CD4-positive, alpha-beta memory T cell (primary cell): ENCODE results near the gene C3orf18. TPM values are rescaled to one million over a fixed set of nuclear protein-coding genes. Genes with fewer than 3 reads are reported as not detected.

Experiments used
- CTCF ChIA-PET: fragments of 350-600 bp; sonication (Branson Sonifier 250); formaldehyde crosslinking; loops from one replicate; lab custom pipeline; 2021; ENCODE audit warnings: inconsistent platforms; ENCODE audit not compliant: partially characterized antibody; lab: Charles Lee
- POLR2A ChIA-PET: fragments of 350-600 bp; sonication (Branson Sonifier 250); formaldehyde crosslinking; loops from one replicate; lab custom pipeline; 2021; ENCODE audit not compliant: partially characterized antibody; lab: Charles Lee
- DNase-seq, 5 donors: peaks; one replicate each; pipeline versions ENCODE4 v3.0.0 to v3.0.0-alpha.2; 2020 to 2022; ENCODE audit warnings: mixed read lengths in 1 of 5
- H3K27ac ChIP-seq: one replicate; pipeline ENCODE4 v1.7.0; 2013; ENCODE audit warnings: low read depth, low read length
- H3K27me3 ChIP-seq: 2 replicates; pipeline ENCODE4 v1.7.0; 2013; ENCODE audit warnings: mild to moderate bottlenecking, low read length, moderate library complexity; ENCODE audit not compliant: insufficient read depth
- H3K36me3 ChIP-seq: 2 replicates; pipeline ENCODE4 v1.7.0; 2013; ENCODE audit warnings: mild to moderate bottlenecking, low read length, moderate library complexity; ENCODE audit not compliant: insufficient read depth
- H3K4me1 ChIP-seq: 2 replicates; pipeline ENCODE4 v1.7.0; 2013; ENCODE audit warnings: mild to moderate bottlenecking, low read length, moderate library complexity; ENCODE audit not compliant: insufficient read depth
- H3K4me3 ChIP-seq, 2 donors: one replicate each; pipeline ENCODE4 v1.7.0; 2013; ENCODE audit warnings: low read length in 2 of 2, mild to moderate bottlenecking in 1 of 2
- H3K9me3 ChIP-seq, 2 donors: one replicate each; pipeline ENCODE4 v1.7.0; 2013; ENCODE audit warnings: low read length in 2 of 2, control low read depth in 1 of 2; ENCODE audit not compliant: control insufficient read depth in 1 of 2
- H3K27ac Mint-ChIP-seq, 7 donors: one replicate each; pipeline ENCODE4 v1.8.0; 2020 to 2021; ENCODE audit warnings: mixed read lengths in 7 of 7, mild to moderate bottlenecking in 6 of 7, inconsistent platforms in 3 of 7, moderate library complexity in 3 of 7
- H3K27me3 Mint-ChIP-seq, 2 donors: one replicate each; pipeline ENCODE4 v1.8.0; 2020 to 2021; ENCODE audit warnings: mixed read lengths in 2 of 2
- H3K36me3 Mint-ChIP-seq, 2 donors: one replicate each; pipeline ENCODE4 v1.8.0; 2020 to 2021; ENCODE audit warnings: mixed read lengths in 2 of 2, inconsistent platforms in 1 of 2, mild to moderate bottlenecking in 1 of 2
- H3K4me1 Mint-ChIP-seq, 4 donors: one replicate each; pipeline ENCODE4 v1.8.0; 2020 to 2021; ENCODE audit warnings: mixed read lengths in 4 of 4, mild to moderate bottlenecking in 1 of 4
- H3K4me3 Mint-ChIP-seq, 8 donors: one replicate each; pipeline ENCODE4 v1.8.0; 2020 to 2021; ENCODE audit warnings: mixed read lengths in 8 of 8, mild to moderate bottlenecking in 7 of 8, moderate library complexity in 6 of 8, inconsistent platforms in 3 of 8
- H3K9me3 Mint-ChIP-seq, 8 donors: one replicate each; pipeline ENCODE4 v1.8.0; 2020 to 2021; ENCODE audit warnings: mixed read lengths in 8 of 8, mild to moderate bottlenecking in 5 of 8, inconsistent platforms in 3 of 8, moderate library complexity in 1 of 8
- intact Hi-C: fragments of 100-400 bp; cut with micrococcal nuclease; formaldehyde crosslinking; loops from one replicate; pipeline ENCODE4 v1.15.1; 2023
- polyA plus RNA-seq, 2 donors: library from polyadenylated mRNA; unstranded; fragments of 300-500 nt; fragmentation: Illumina TruSeq; gene quantifications; one replicate each; pipeline ENCODE4 v1.2.3, GENCODE V29; 2021
- total RNA-seq, 2 experiments: library from RNA; stranded (reverse); gene quantifications; one replicate each; pipeline ENCODE4 v1.2.3, GENCODE V29; 2021

The C3orf18 gene
- total and polyA plus RNA-seq, 4 experiments from 2014 or later: 14.2 to 22.3 (median 15.3) TPM

DNA sequence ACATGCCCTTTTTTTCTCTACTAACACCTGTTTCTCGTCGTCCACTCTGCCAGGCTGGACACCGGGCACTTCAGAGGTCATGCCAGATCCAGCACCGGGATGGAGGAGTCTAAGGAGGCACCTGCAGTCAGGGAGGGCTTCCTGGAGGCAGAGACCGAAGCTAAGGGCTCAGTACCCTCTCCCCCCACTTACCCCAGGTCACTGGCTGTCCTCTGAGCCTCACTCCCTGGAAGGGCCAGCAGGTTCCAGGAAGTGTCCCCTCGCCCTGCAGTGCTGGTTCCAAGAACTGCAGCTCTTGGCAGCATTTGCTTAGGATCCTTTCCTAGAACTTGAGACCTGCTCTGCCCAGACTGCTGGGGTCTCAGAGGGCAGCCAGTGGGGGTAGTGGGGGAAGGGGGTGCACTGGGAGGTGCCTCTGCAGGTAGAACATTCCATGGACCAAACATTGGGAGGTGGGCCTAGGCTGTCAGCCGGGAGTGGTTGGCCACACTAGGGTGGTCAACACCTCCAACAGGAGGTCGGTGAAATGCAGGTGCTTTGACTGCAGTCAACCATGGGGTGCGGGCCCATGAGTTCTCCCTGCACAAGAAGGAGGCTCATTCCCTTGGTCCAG, 32.7 kb upstream of the C3orf18 start:
- Histone ChIP-seq H3K9me3 (no peaks in the 10 kb centered on the region), H3K4me1 (peaks cover 79% of the 10 kb centered on the region), H3K27ac (peak overlapping the region; percentile 81), H3K27me3 (no peaks in the 10 kb centered on the region), H3K36me3 (peaks cover 13% of the 10 kb centered on the region), H3K4me3 (no peak overlapping the region)
- Mint-ChIP-seq H3K36me3 (peaks cover 24 to 38% of the 10 kb centered on the region in 2 donors), H3K4me3 (peak overlapping the region in 4 of 8 donors; percentile 13 to 99 (median 89)), H3K9me3 (peaks cover 0 to 2% (median 0%) of the 10 kb centered on the region in 8 donors), H3K27me3 (no peaks in the 10 kb centered on the region), H3K4me1 (peaks cover 51 to 83% (median 64%) of the 10 kb centered on the region in 4 donors), H3K27ac (peak overlapping the region; percentile 90 to 99 (median 95))
- intact Hi-C loops: no loop called here
- ChIA-PET CTCF (interaction anchor here (3.5 to 24.7 kb wide), 3 partner anchors 10 to 26 kb away, joined by 87 to 996 read pairs (median 149); partner anchors contain the start of genes C3orf18, CISH, HEMK1 and MAPKAPK3), POLR2A (interaction anchor here (1.0 to 26.0 kb wide), 10 partner anchors 9 to 1593 kb away, joined by 3 to 1072 read pairs (median 6); partner anchors contain the start of genes C3orf18, CISH, HEMK1 and MANF)
- peak in 1 of 5 donors; percentile 4 for DNase-seq

DNA sequence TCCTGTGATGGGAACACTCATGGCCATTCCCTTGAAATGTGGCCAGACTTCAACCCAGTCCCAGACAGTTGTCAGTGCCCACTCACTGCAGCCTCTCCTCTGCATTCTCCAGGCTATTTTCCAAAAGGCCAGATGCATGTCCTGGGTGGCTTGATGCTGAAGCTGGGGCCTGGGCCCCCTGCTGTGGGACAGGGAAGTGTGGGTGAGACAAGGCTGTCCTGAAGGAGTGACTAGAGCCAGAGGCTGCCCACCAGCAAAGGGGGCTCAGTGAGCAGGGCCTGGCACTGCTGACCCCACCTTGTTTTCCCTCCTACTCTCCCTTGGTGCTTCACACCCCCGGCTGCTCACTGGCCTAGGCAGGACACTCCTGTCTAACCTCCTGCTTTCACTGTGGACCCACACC, 32.2 kb upstream of the C3orf18 start:
- Mint-ChIP-seq H3K9me3 (peaks cover 0 to 2% (median 0%) of the 10 kb centered on the region in 8 donors), H3K4me3 (peak overlapping the region in 4 of 8 donors; percentile 13 to 52 (median 42)), H3K27me3 (no peaks in the 10 kb centered on the region), H3K4me1 (peaks cover 46 to 83% (median 63%) of the 10 kb centered on the region in 4 donors), H3K27ac (peak overlapping the region in 6 of 7 donors; percentile 57 to 97 (median 90)), H3K36me3 (peaks cover 18 to 34% of the 10 kb centered on the region in 2 donors)
- Histone ChIP-seq H3K27ac (peak overlapping the region; percentile 81), H3K4me3 (no peak overlapping the region), H3K36me3 (peaks cover 8% of the 10 kb centered on the region), H3K27me3 (no peaks in the 10 kb centered on the region), H3K9me3 (no peaks in the 10 kb centered on the region), H3K4me1 (peaks cover 79% of the 10 kb centered on the region)
- POLR2A ChIA-PET: interaction anchor here (1.5 to 26.0 kb wide), 4 partner anchors 9 to 25 kb away, joined by 5 to 1072 read pairs (median 366); partner anchors contain the start of genes C3orf18, CISH and HEMK1
- CTCF ChIA-PET: interaction anchor here (3.5 to 24.7 kb wide), 3 partner anchors 10 to 26 kb away, joined by 87 to 996 read pairs (median 149); partner anchors contain the start of genes C3orf18, CISH, HEMK1 and MAPKAPK3
- no peak for DNase-seq
- intact Hi-C loops: no loop called here

DNA sequence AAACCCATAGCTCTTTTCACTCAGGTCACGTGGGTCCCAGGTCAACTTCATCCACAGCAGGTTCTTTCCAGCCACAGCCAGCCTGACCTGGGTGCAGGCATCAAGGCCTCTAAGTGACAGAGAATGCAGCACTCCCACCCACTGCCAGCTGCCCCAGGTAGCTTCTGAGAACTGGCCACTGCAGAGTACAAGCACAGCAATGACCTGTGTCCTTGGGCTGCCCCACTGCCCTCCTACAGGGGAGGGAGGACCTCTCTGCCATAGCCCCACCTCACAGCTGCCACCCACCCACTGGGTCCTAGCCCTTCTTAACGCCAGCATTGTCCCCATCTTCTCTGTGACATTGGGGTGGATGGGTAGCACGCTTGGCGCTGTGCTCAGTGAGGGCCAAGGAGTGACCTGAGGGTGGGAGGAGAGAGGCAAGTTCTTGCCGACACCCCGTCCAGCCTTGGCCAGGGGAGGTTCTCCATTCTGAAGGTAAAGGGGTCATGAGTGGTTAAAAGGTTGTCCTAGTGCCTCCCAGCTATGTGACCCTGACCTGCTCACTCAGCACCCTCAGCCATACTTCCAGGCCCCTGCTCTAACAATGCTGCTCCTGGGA, 31.7 kb upstream of the C3orf18 start:
- peaks cover 44 to 83% (median 63%) of the 10 kb centered on the region in 4 donors for H3K4me1 Mint-ChIP-seq
- intact Hi-C loops: no loop called here
- ChIA-PET POLR2A (interaction anchor here (1.3 to 26.0 kb wide), 5 partner anchors 9 to 24 kb away, joined by 5 to 1072 read pairs (median 156); partner anchors contain the start of genes C3orf18, CISH and HEMK1), CTCF (interaction anchor here (1.4 to 24.7 kb wide), 3 partner anchors 10 to 25 kb away, joined by 8 to 996 read pairs (median 149); partner anchors contain the start of genes C3orf18, CISH, HEMK1 and MAPKAPK3)
- H3K4me3 Mint-ChIP-seq: peak overlapping the region in 3 of 8 donors; percentile 15 to 50 (median 35)
- peak overlapping the region in 6 of 7 donors; percentile 57 to 95 (median 85) for H3K27ac Mint-ChIP-seq
- peaks cover 79% of the 10 kb centered on the region for H3K4me1 ChIP-seq
- H3K36me3 ChIP-seq: peaks cover 3% of the 10 kb centered on the region
- H3K27ac ChIP-seq: peak overlapping the region; percentile 81
- H3K9me3 ChIP-seq: no peaks in the 10 kb centered on the region
- H3K36me3 Mint-ChIP-seq: peaks cover 16 to 30% of the 10 kb centered on the region in 2 donors
- H3K4me3 ChIP-seq: no peak overlapping the region
- H3K27me3 Mint-ChIP-seq: no peaks in the 10 kb centered on the region
- H3K27me3 ChIP-seq: no peaks in the 10 kb centered on the region
- DNase-seq: no peak
- peaks cover 0 to 2% (median 0%) of the 10 kb centered on the region in 8 donors for H3K9me3 Mint-ChIP-seq

DNA sequence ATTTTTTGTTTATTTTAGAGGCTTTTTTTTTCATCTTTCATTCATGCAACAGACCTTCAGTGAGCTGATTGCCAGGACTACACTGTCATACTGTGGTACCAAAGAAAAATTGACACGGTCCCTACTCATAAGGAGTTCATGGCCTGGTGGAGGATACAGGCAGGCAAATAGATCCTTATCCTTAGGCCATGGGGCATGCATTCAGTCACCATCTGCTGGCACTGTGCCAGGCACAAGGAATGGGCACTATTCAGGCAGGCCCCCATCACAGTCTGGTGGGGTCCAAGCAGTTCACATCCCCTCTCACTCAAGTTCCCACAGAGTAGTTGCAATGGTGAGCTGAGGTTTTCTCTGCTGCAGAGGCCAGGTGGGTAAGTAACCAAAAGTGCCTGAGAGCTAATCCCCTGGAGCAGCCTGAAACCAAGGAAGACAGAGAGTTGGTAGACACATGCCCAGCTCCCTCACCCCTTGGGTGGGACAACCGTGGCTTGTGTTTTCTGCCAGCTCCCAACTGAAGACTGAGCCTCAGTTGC, 26.8 kb upstream of the C3orf18 start:
- POLR2A ChIA-PET: interaction anchor here (11.1 kb wide), 2 partner anchors 15 to 21 kb away, joined by 276 to 577 read pairs; partner anchors contain the start of genes C3orf18, CISH, HEMK1 and MAPKAPK3
- intact Hi-C loops: no loop called here

DNA sequence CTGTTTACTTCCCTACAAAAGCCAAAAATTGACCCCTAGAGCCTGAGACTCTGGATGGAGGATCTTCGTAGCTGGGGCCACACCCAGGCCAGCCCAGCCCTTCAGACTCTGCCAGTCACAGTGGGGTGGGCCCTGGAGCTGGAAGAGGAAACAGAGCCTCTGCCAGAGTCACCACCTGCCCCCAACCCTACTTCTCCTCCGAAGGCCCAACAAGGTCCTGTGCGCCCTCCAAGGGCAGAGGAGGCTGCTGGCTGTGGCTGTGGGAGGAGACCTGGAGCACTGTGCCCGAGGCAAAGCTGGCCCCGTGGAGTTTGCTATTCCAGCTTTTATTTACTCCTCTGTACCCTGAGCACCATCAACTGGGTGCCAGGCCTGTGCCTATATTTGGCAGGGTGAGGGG, 25.0 kb upstream of the C3orf18 start:
- Histone ChIP-seq H3K9me3 (no peaks in the 10 kb centered on the region), H3K4me3 (no peak overlapping the region), H3K4me1 (peaks cover 88% of the 10 kb centered on the region), H3K27ac (peak overlapping the region; percentile 41), H3K36me3 (no peaks in the 10 kb centered on the region), H3K27me3 (no peaks in the 10 kb centered on the region)
- Mint-ChIP-seq H3K4me1 (peaks cover 40 to 85% (median 64%) of the 10 kb centered on the region in 4 donors), H3K27me3 (no peaks in the 10 kb centered on the region), H3K4me3 (peak overlapping the region in 6 of 8 donors; percentile 41 to 72 (median 62)), H3K27ac (peak overlapping the region; percentile 75 to 97 (median 96)), H3K36me3 (peaks cover 0 to 2% of the 10 kb centered on the region in 2 donors), H3K9me3 (no peaks in the 10 kb centered on the region)
- POLR2A ChIA-PET: interaction anchor here (0.5 to 11.1 kb wide), 5 partner anchors 10 to 260 kb away, joined by 3 to 577 read pairs (median 24); partner anchors contain the start of genes C3orf18, CISH, HEMK1 and MAPKAPK3
- peak in 1 of 5 donors; percentile 10 for DNase-seq
- intact Hi-C loops: no loop called here
- CTCF ChIA-PET: interaction anchor here (1.0 to 11.1 kb wide), 4 partner anchors 9 to 798 kb away, joined by 4 to 492 read pairs (median 182); partner anchors contain the start of genes CISH, HEMK1 and MAPKAPK3

More for the DNA sequence above, 26.8 kb upstream of the C3orf18 start:
- no peak overlapping the region for H3K4me3 ChIP-seq
- peaks cover 78% of the 10 kb centered on the region for H3K4me1 ChIP-seq
- H3K36me3 ChIP-seq: no peaks in the 10 kb centered on the region
- Mint-ChIP-seq H3K9me3 (no peaks in the 10 kb centered on the region), H3K27ac (peak overlapping the region; percentile 14 to 97 (median 52)), H3K4me1 (peaks cover 32 to 83% (median 54%) of the 10 kb centered on the region in 4 donors), H3K4me3 (peak overlapping the region in 2 of 8 donors; percentile 2 to 39), H3K27me3 (no peaks in the 10 kb centered on the region), H3K36me3 (peaks cover 4 to 8% of the 10 kb centered on the region in 2 donors)
- H3K9me3 ChIP-seq: no peaks in the 10 kb centered on the region
- H3K27ac ChIP-seq: no peak overlapping the region
- H3K27me3 ChIP-seq: no peaks in the 10 kb centered on the region
- peak in 1 of 5 donors; percentile 15 for DNase-seq
- CTCF ChIA-PET: interaction anchor here (9.2 to 11.1 kb wide), 3 partner anchors 7 to 19 kb away, joined by 87 to 492 read pairs (median 277); partner anchors contain the start of genes CISH, HEMK1 and MAPKAPK3

DNA sequence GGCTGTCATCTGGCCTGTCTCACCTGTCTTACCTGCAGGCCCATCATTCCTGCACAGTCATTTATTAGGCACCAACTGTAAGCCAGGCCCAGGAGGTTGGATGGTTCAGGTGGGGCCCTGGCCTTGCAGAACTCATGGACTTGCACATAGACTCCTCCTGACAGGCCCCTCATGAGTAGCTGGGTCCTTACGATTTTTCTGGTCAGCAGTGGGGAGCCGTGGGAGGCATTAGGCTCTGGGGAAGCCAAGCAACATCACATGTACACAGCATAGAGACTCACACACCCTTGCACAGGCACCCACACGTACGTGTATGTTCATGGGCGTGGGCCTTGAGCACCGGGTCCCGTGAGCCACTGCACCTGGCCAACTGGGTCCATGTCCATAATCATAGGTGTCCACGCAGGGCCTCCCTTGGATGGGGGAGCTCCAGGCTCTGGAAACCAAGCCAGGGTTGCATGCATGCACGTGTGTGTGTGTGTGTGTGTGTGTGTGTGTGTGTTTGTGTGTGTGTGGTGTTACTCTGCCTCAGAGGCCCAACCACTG, 23.7 kb upstream of the C3orf18 start:
- DNase-seq: peak in 1 of 5 donors; percentile 44
- Histone ChIP-seq H3K36me3 (no peaks in the 10 kb centered on the region), H3K4me1 (peaks cover 99% of the 10 kb centered on the region), H3K9me3 (no peaks in the 10 kb centered on the region), H3K4me3 (peak overlapping the region in 1 of 2 donors; percentile 49), H3K27ac (peak overlapping the region; percentile 68), H3K27me3 (no peaks in the 10 kb centered on the region)
- peak overlapping the region; percentile 83 to 97 (median 92) for H3K27ac Mint-ChIP-seq
- no peaks in the 10 kb centered on the region for H3K9me3 Mint-ChIP-seq
- ChIA-PET POLR2A (interaction anchor here (1.2 to 11.1 kb wide), 6 partner anchors 9 to 908 kb away, joined by 4 to 577 read pairs (median 16); partner anchors contain the start of genes C3orf18, CISH, CYB561D2 and DCAF1), CTCF (interaction anchor here (0.6 to 11.1 kb wide), 7 partner anchors 10 to 631 kb away, joined by 3 to 492 read pairs (median 16); partner anchors contain the start of genes CISH, HEMK1 and MAPKAPK3)
- intact Hi-C loops: loop anchor here (1.0 kb wide), 3 partner anchors 10 to 21 kb away; no protein-coding TSS in a partner anchor
- no peaks in the 10 kb centered on the region for H3K27me3 Mint-ChIP-seq
- H3K4me1 Mint-ChIP-seq: peaks cover 44 to 93% (median 71%) of the 10 kb centered on the region in 4 donors
- peak overlapping the region; percentile 53 to 85 (median 73) for H3K4me3 Mint-ChIP-seq
- H3K36me3 Mint-ChIP-seq: peaks cover 0 to 2% of the 10 kb centered on the region in 2 donors
